Measurements from ENCODE around the gene BSN. TPM values are rescaled to one million over a fixed set of nuclear protein-coding genes. Genes with fewer than 3 reads are reported as not detected.

BSN gene
- total RNA-seq, 1 experiment from 2014 or later, result 0.28 TPM

DNA sequence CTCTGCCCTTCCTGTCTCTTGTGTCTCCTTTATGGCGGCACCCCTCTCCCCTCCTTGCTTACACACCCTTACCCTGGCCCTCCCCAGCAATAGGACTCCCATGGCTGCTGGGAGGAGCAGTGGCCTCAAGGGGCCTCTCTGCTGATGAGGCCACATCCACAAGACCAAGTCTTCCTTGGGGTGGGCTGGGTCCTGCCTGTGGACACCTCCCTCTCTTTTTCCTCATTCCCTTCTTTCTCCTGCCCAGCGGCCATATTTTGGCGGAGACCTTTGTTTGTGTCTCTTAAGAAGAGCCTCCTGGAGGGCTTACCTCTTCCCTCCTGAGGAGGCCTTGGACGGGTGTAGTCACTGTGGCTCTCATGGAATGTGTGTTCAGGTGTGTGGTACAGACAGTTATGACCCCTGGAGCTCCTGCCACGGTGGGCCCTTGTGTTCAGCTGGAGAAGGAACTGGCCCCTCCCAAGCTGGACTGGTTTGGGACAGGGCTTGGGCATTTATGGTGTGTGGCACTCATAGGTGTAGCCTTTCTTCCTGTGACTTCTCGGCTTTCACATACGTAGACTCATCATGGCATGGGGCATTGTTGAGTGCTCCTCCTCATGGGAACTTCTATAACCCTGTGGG, 63.2 kb downstream of the BSN start:
- Histone ChIP-seq H3K27me3 (ENCODE audit: insufficient read depth, low read depth) (no peaks in the 10 kb centered on the region), H3K9me2 (ENCODE audit: insufficient read depth) (no peaks in the 10 kb centered on the region), H2AFZ (no peak overlapping the region), H3K9me3 (ENCODE audit: insufficient read depth, low read depth) (no peaks in the 10 kb centered on the region), H3K4me1 (replicated peaks; ENCODE audit: insufficient read depth) (no peaks in the 10 kb centered on the region), H4K20me1 (ENCODE audit: insufficient read depth) (no peaks in the 10 kb centered on the region), H3K4me3 (no peak overlapping the region), H3F3A (ENCODE audit: insufficient read depth, low read depth) (no peaks in the 10 kb centered on the region), H3K27ac (no peak overlapping the region), H3K79me2 (ENCODE audit: low read depth) (no peaks in the 10 kb centered on the region), H3K4me2 (no peak overlapping the region), H3K36me3 (ENCODE audit: low read depth) (no peaks in the 10 kb centered on the region)
- BruUV-seq (replicated peaks), result no TSS peak
- no peak for DNase-seq
- ChIA-PET POLR2A (ENCODE audit: unreplicated experiment) (no interaction called here), CTCF (no interaction called here)
- TF ChIP-seq, protein P1, sequence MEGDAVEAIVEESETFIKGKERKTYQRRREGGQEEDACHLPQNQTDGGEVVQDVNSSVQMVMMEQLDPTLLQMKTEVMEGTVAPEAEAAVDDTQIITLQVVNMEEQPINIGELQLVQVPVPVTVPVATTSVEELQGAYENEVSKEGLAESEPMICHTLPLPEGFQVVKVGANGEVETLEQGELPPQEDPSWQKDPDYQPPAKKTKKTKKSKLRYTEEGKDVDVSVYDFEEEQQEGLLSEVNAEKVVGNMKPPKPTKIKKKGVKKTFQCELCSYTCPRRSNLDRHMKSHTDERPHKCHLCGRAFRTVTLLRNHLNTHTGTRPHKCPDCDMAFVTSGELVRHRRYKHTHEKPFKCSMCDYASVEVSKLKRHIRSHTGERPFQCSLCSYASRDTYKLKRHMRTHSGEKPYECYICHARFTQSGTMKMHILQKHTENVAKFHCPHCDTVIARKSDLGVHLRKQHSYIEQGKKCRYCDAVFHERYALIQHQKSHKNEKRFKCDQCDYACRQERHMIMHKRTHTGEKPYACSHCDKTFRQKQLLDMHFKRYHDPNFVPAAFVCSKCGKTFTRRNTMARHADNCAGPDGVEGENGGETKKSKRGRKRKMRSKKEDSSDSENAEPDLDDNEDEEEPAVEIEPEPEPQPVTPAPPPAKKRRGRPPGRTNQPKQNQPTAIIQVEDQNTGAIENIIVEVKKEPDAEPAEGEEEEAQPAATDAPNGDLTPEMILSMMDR (conservative IDR thresholded peaks at IDR 0.05), result no peak
- TF ChIP-seq EZH2 (IDR thresholded peaks at IDR 0.05; ENCODE audit: low read depth), result no peak
- intact Hi-C loops (cut with micrococcal nuclease; ENCODE audit: unreplicated experiment), result no loop called here

DNA sequence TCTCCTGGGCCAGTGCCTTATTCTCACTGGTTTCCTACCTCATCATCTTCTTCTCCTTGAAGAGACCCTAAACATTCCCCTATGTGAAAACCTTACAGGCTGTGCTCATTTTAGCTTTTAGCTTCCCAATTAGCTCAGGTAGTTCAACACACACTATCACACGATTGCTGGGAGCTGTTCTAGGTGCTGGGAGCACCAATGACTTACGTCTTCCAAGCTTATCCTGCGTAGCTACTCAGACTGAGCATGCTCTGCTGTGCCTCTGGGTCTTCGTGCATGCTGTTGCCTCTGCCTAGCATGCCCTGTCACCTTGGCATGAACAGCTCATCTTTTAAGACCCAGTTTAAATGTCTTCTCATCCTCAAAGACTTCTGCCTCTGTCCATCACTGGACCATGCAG, 64.1 kb downstream of the BSN start:
- intact Hi-C loops (cut with micrococcal nuclease; ENCODE audit: unreplicated experiment), result no loop called here
- H3K36me3 ChIP-seq (ENCODE audit: low read depth), result no peaks in the 10 kb centered on the region
- no peaks in the 10 kb centered on the region for H3F3A ChIP-seq (ENCODE audit: insufficient read depth, low read depth)
- no peaks in the 10 kb centered on the region for H3K9me2 ChIP-seq (ENCODE audit: insufficient read depth)
- no peak overlapping the region for H3K4me2 ChIP-seq
- no peak overlapping the region for H2AFZ ChIP-seq
- no peak overlapping the region for H3K27ac ChIP-seq
- DNase-seq, result no peak
- no peak overlapping the region for H3K4me3 ChIP-seq
- no peaks in the 10 kb centered on the region for H3K27me3 ChIP-seq (ENCODE audit: insufficient read depth, low read depth)
- no peaks in the 10 kb centered on the region for H4K20me1 ChIP-seq (ENCODE audit: insufficient read depth)
- CTCF ChIA-PET, result no interaction called here
- TF ChIP-seq, protein P1 (conservative IDR thresholded peaks at IDR 0.05), result no peak
- TF ChIP-seq EZH2 (IDR thresholded peaks at IDR 0.05; ENCODE audit: low read depth), result no peak
- H3K79me2 ChIP-seq (ENCODE audit: low read depth), result no peaks in the 10 kb centered on the region
- H3K4me1 ChIP-seq (replicated peaks; ENCODE audit: insufficient read depth), result no peaks in the 10 kb centered on the region
- POLR2A ChIA-PET (ENCODE audit: unreplicated experiment), result no interaction called here
- no TSS peak for BruUV-seq (replicated peaks)
- H3K9me3 ChIP-seq (ENCODE audit: insufficient read depth, low read depth), result no peaks in the 10 kb centered on the region

DNA sequence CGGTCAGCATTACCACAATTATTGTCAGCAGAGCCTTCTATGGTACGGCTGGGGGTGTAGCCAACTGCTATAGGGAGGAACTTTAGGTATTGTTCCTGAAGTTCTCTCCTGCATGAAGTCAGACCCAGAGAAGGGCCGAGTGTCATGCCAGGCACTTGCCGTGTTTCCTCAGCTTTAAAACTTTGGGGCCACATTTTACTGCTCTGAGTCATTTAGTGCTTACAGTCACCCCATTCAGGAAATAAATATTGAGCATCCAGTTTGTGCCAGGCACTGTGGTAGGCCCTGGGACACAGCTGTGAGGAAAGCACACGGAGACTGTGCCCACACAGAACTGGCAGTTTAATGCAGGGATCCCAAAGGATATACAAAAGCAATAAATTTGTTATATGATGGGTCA, 65.4 kb downstream of the BSN start:
- Histone ChIP-seq H3K27me3 (ENCODE audit: insufficient read depth, low read depth) (no peaks in the 10 kb centered on the region), H3K27ac (no peak overlapping the region), H2AFZ (no peak overlapping the region), H3K36me3 (ENCODE audit: low read depth) (no peaks in the 10 kb centered on the region), H3K9me3 (ENCODE audit: insufficient read depth, low read depth) (no peaks in the 10 kb centered on the region), H4K20me1 (ENCODE audit: insufficient read depth) (no peaks in the 10 kb centered on the region), H3K9me2 (ENCODE audit: insufficient read depth) (no peaks in the 10 kb centered on the region), H3F3A (ENCODE audit: insufficient read depth, low read depth) (no peaks in the 10 kb centered on the region), H3K4me2 (no peak overlapping the region), H3K4me3 (no peak overlapping the region), H3K4me1 (replicated peaks; ENCODE audit: insufficient read depth) (no peaks in the 10 kb centered on the region), H3K79me2 (ENCODE audit: low read depth) (no peaks in the 10 kb centered on the region)
- no TSS peak for BruUV-seq (replicated peaks)
- intact Hi-C loops (cut with micrococcal nuclease; ENCODE audit: unreplicated experiment), result no loop called here
- TF ChIP-seq EZH2 (IDR thresholded peaks at IDR 0.05; ENCODE audit: low read depth), result no peak
- TF ChIP-seq, protein P1 (conservative IDR thresholded peaks at IDR 0.05), result no peak
- ChIA-PET POLR2A (ENCODE audit: unreplicated experiment) (interaction anchor here (0.7 kb wide), 1 partner anchor 25 kb away, joined by 8 read pairs; no protein-coding TSS in a partner anchor), CTCF (no interaction called here)
- DNase-seq, result no peak
